ENCODE data around the gene PRRT4.

DNA sequence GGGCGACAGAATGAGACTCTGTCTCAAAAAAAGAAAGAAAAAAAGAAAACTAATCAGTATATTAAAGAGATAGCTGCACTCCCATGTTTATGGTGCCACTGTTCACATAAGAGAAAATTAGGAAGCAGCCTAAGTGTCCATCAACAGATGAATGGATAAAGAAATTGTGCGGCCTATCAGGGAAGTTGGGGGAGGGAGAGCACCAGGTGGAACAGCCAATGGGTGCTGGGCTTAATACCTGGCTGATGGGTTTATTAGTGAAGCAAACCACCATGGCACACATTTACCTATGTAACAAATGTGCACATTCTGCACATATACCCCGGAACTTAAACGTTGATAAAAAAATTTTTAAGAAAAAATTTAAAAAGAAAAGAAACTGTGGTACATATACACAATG, 9.0 kb upstream of the PRRT4 start:
- TF ChIP-seq POLR2A (IDR thresholded peaks at IDR 0.05), result no peak
- TF ChIP-seq POLR2AphosphoS5 (IDR thresholded peaks at IDR 0.05), result no peak
- TF ChIP-seq CTCF (IDR thresholded peaks at IDR 0.05), result no peak

All from gastroesophageal sphincter (tissue), 3 donors.